Fibroblast of mammary gland (primary cell): ENCODE measurements around the gene TRIM3.

Experiments used
- DNase-seq: peaks from one replicate; pipeline ENCODE4 v3.0.0-alpha.2; 2010; ENCODE audit warnings: low read depth
- H3K4me3 ChIP-seq: 2 replicates; pipeline ENCODE4 v1.5.1; 2011; ENCODE audit warnings: low read depth, mild to moderate bottlenecking, low read length, moderate library complexity; ENCODE audit not compliant: control insufficient read depth
- CTCF ChIP-seq: conservative IDR thresholded peaks from 2 replicates; pipeline ENCODE4 v1.5.1; 2011; ENCODE audit warnings: low read depth, low read length, inconsistent platforms; ENCODE audit not compliant: control insufficient read depth, insufficient read depth

Gene TRIM3

DNA sequence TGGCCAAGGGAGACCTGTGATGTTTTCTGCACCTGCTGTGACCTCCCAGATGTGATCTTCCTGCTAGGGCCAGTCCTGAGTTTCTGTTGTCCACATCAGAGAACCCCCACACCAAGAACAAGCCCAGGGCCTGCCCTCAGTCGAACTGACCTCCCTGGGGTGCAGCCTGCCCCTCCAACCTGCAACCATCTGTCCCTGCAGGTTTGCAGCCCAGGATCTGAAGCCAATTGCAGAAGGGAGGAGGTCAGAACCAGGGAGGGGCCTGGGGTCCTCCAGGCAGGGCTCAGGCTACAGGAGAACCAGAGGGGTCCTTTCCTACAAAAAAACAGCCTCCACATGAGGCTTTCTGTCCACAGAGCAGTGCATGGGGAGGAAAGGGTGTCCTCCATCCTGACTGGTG is 807 bp downstream of the TRIM3 start:
- H3K4me3 ChIP-seq: peak overlapping the region; percentile 72
- no peak for TF ChIP-seq CTCF
- no peak for DNase-seq

- H3K4me3 ChIP-seq: no peak overlapping the region
- TF ChIP-seq CTCF: no peak
- no peak for DNase-seq
These were observed 4.1 kb downstream of the TRIM3 start for GRCh38 chr11:6469599-6469998.

- TF ChIP-seq CTCF: no peak
- peak; percentile 62 for DNase-seq
- H3K4me3 ChIP-seq: no peak overlapping the region
These were observed 4.8 kb downstream of the TRIM3 start for GRCh38 chr11:6468712-6469495.

- H3K4me3 ChIP-seq: no peak overlapping the region
- no peak for TF ChIP-seq CTCF
- DNase-seq: no peak
These were observed 14.7 kb downstream of the TRIM3 start for GRCh38 chr11:6459099-6459450.

GRCh38 chr11:6458352-6459098 is 15.2 kb downstream of the TRIM3 start:
- H3K4me3 ChIP-seq: no peak overlapping the region
- no peak for TF ChIP-seq CTCF

DNA sequence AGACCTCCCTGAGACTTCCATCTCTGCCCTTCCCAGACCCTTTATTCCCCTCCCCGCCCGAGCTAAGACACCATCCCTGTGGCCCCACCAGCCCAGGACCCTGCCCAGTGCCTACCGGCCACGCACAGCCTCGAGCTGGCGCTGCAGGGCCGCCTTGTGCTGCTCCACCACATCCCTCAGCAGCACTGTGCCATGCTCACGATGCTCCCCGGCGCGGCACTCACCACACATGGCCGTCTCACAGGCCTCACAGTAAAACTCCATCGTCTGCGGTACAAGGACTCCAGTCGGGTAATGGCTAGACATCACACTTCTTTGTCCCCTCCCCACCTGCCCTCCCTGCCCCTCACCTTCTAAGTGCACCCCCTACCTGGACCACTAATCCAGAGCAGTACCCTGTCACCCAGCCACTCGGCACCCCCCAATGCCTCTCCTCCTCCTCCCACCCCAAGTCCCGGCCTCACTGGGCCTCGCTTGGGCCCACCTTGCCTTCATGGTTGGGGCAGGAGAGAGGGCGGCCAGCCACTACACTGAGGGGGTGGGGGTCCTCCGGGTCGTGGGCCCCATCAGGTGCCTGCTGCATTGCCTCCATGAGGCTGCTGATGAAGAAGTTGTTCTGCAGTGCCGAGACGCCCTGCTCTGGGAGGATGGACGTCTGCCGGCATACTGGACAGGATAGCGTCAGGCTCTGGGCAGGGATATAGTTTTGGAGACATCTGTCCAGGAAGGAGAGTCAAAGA is 16.0 kb downstream of the TRIM3 start:
- DNase-seq: no peak
- H3K4me3 ChIP-seq: no peak overlapping the region
- no peak for TF ChIP-seq CTCF

More at GRCh38 chr11:6458352-6459098, 15.2 kb downstream of the TRIM3 start:
- no peak for DNase-seq
